OCI-M2 (cell line): Measurements from ENCODE around the gene GMEB2.
"Not testable (repeated sequence)": the region's sequence is repeated elsewhere in the genome, so short reads cannot be mapped to it uniquely, and the experiment has no call there.

ENCODE experiments used
- DNase-seq: peaks from one replicate; lab custom pipeline; 2025; ENCODE audit not compliant: unreplicated experiment; lab: John Stamatoyannopoulos, UW

The GMEB2 gene

GRCh38 chr20:63657937-63658748, 31.2 kb upstream of the GMEB2 start, which contains the start of gene RTEL1:
Gene RTEL1, plus strand, starts transcription at chr20:63658312. Its CDS starts 1,091 bp downstream, at chr20:63659403.
- peak; percentile 95 for DNase-seq

- DNase-seq: no peak
These were observed 30.5 kb upstream of the GMEB2 start for GRCh38 chr20:63657260-63657936.

GRCh38 chr20:63656451-63656850, 29.6 kb upstream of the GMEB2 start:
- DNase-seq: no peak

GRCh38 chr20:63655249-63655648, 28.3 kb upstream of the GMEB2 start:
- no peak for DNase-seq

GRCh38 chr20:63653974-63654668, 27.2 kb upstream of the GMEB2 start:
- DNase-seq: no peak

GRCh38 chr20:63653041-63653973, 26.4 kb upstream of the GMEB2 start, which contains the start of gene STMN3:
Gene STMN3, minus strand, starts transcription at chr20:63653424. Its CDS starts 79 bp downstream, at chr20:63653345.
- DNase-seq: peak; percentile 88

GRCh38 chr20:63652192-63652980, 25.5 kb upstream of the GMEB2 start:
- no peak for DNase-seq

- DNase-seq: no peak
These were observed 25.0 kb upstream of the GMEB2 start for GRCh38 chr20:63651942-63652191.

- not testable (repeated sequence) for DNase-seq
These were observed 23.6 kb upstream of the GMEB2 start for GRCh38 chr20:63650486-63650885.

- no peak for DNase-seq
These were observed 22.1 kb upstream of the GMEB2 start for GRCh38 chr20:63648895-63649589.

GRCh38 chr20:63648190-63648589, 21.3 kb upstream of the GMEB2 start:
- DNase-seq: no peak

- no peak for DNase-seq
These were observed 18.3 kb upstream of the GMEB2 start for GRCh38 chr20:63645218-63645617.

- no peak for DNase-seq
These were observed 17.0 kb upstream of the GMEB2 start for GRCh38 chr20:63643946-63644345.

GRCh38 chr20:63643499-63643898, 16.6 kb upstream of the GMEB2 start:
- DNase-seq: no peak

GRCh38 chr20:63642527-63643247, 15.8 kb upstream of the GMEB2 start:
- DNase-seq: no peak

GRCh38 chr20:63641792-63642523, 15.1 kb upstream of the GMEB2 start:
- no peak for DNase-seq

GRCh38 chr20:63641146-63641791, 14.4 kb upstream of the GMEB2 start:
- no peak for DNase-seq

- not testable (repeated sequence) for DNase-seq
These were observed 13.8 kb upstream of the GMEB2 start for GRCh38 chr20:63640686-63641085.
